HG03196 (cell line): ENCODE measurements around the gene ITPKB.
A peak's percentile ranks its signal among the peaks of the same experiment; 100 is the strongest.

Experiments
- ATAC-seq: cut with Tn5 transposase; IDR thresholded peaks from one replicate; pipeline ENCODE4 v1.9.1; 2021; ENCODE audit not compliant: unreplicated experiment

The ITPKB gene

GRCh38 chr1:226706684-226707083 is 32.4 kb downstream of the ITPKB start:
- ATAC-seq: no peak

- ATAC-seq: no peak
These were observed 34.7 kb downstream of the ITPKB start for GRCh38 chr1:226704169-226704937.

DNA sequence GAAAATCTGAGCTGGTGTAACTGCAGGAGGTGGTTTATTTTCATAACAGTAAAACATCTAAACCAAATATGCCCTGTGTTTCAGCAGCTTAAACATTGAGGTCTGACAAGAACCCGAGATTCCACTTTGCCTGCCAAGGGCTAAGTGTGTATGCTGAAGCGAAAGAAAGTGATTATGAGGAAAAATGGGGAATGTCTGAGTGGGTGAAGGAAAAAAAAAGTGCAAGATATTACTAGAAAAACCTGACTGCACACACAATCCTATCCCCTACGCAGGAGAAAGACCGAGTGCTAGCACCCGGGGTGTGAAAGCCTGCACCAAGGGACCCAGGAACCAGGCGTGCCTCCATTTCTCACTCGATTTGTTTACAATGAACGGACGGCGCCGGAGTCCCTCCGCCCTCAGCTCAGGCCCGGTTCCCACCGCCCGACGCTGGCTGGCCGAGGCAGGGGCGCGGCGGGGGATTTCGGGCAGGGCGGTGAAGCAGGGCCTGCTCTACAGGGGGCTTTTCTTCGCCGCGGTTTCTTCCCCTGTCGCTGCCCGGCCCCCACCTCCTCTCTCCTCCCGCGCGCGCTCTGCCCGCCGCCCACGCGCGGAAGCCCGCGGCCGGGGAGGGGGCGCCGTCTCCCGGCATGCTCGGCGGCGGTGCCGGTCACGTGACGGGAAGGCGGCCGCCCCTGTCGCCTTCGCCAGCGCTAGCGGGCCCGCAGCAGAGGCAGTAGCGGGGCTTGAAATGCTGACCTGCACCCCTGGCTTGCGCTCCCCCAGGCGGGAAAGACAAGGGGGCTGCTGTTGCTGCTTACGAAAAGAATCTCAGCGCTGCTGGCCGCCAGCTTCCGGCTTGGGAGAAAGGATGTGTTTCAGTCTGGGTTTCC is 35.9 kb downstream of the ITPKB start:
- ATAC-seq: peak; percentile 68

DNA sequence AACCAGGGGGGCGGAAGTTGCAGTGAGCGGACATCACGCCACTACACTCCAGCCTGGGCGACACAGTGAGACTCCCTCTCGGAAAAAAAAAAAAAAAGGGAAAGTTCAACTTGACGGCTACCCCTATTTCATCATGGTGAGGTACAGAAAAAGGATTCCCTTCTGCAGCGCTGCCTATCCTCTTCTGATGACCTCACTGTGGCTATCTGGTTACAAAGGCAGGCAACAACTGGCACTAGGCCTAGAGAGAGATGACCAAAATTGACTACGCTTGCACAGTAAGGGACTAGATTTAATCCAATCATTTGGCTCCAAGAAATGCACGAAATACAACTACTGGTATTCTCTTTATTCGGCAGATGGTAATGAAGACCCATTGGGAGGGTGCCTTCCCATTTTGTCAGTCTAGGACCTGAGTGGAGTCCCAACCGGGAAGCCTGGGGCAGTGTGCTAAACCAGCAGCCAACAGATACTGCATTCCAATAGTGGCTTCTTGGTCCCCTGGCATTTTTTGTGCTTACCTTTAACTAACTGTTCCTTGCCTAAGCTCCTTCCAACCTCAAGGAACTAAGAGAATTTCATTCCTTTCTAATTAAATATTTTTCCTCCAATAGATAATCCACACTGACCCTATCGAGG is 36.6 kb downstream of the ITPKB start:
- ATAC-seq: no peak

DNA sequence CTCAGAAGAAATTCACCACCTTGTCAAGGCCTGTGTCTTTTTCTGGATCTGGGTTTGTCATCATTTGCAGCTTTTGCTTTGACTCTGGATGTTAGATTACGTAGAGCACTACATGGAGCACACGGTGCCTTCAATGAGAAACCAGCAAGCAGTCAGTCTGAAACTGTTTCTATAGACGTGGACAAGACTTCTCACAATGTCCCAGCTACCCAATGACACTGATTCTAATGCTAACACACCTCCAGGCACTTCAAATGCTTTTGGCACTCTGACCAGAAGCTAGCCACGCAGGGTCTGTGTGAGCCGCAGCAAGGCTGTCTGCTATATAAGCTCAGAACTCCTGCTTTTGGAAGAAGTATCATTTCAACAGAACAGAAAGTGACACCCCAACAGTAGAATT is 38.2 kb downstream of the ITPKB start:
- no peak for ATAC-seq

DNA sequence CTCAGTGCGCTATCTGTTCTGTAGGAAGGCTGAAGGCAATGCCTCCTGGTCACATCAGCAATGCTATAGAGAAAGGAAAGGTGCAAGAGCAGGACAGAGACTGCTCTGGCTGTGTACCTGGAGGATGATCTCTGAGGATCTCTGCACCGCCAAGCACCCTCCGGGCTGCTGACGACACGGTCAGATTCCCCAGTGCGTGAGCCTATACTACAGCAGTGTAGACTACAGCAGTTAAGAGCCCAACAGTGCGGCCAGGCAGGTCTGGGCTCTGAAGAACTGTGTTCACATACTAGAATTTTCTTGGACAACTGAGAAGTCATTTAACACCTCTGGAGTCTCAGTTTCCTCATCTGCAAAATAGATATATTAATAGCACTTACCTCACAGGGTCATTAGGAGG is 39.9 kb downstream of the ITPKB start:
- no peak for ATAC-seq

GRCh38 chr1:226698659-226699058 is 40.4 kb downstream of the ITPKB start:
- ATAC-seq: no peak

GRCh38 chr1:226697929-226698544 is 41.0 kb downstream of the ITPKB start:
- ATAC-seq: peak; percentile 29

DNA sequence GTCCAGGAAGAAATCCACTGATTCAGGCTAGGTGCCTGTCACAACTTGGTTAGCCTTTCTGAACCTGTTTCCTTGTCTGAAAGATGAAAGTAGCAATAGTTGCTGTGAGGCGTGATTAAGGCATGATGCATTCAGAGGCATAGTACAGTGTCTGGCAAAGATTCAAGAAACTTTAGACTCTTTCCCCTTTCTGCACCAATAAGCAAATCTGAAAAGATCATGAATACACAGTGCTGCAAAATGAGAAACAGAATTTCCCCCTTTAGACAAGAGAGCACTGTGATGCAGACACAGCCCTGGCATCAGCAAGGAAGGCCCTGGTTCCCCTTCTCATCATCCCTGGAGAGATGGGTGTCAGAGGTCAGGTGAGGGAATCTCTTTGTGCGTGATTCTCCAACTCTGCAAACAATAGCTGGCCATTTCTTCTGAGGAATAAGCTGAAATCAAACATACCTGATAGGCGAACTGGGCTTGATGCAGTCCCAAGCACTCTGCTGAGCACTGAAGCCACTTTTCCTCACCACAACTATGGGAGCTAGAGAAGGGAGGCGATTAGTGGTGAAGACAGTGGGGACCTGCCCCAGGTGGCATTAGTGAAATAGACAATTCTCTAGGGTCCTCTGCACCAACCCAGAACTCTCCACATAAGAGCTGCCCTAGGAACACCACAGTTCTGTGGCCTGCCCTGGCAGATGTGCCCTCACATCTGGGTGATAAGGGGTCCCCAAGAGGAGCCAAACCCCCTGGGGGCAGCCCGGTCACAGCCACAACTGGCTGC is 41.7 kb downstream of the ITPKB start:
- peak; percentile 49 for ATAC-seq

DNA sequence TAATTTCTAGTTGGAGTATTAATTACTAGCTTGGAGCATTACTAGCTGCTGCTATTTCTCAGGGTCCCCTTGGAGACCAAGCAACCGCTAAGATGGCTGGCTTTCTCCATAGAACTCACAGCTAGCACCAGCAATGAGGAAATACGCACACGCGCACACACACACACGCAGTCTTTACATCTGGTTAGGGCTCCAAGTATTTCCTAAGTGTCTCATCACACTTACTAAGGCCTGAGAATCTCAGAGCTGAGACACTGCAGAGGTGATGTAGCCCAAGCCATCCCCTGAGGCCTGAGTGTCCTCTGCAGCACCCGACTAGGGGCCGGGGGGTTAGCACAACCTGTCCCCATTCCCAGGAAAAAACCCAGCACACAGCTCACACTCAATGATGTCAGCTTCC is 42.5 kb downstream of the ITPKB start:
- no peak for ATAC-seq

DNA sequence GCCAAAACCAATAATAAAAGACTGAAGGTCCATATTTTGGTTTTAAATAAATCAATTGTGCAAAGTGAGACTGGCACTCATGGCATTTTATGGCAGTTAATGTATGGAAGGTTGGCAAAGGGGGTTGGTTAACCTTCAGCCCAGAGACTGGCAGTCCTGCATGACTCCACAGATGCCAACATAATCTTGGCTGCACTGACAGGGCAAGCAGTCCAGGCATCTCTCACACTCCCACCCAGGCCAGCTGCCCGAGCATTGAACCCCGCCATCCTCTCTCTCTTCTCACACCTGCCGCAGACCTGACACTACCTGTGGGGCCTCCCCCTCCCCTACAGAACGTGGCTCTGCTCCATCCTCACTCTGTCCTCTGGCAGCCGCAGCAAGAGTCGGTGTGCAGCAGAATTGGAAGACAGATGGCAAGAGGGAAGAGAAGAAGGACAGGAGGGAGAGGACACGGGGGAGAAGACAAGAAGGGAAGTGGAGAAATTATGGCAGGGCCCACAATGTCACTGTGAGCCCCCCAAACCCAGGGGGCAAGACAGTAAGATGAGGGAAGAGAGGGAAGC is 43.7 kb downstream of the ITPKB start:
- ATAC-seq: no peak

GRCh38 chr1:226692823-226693222 is 46.3 kb downstream of the ITPKB start:
- ATAC-seq: no peak

DNA sequence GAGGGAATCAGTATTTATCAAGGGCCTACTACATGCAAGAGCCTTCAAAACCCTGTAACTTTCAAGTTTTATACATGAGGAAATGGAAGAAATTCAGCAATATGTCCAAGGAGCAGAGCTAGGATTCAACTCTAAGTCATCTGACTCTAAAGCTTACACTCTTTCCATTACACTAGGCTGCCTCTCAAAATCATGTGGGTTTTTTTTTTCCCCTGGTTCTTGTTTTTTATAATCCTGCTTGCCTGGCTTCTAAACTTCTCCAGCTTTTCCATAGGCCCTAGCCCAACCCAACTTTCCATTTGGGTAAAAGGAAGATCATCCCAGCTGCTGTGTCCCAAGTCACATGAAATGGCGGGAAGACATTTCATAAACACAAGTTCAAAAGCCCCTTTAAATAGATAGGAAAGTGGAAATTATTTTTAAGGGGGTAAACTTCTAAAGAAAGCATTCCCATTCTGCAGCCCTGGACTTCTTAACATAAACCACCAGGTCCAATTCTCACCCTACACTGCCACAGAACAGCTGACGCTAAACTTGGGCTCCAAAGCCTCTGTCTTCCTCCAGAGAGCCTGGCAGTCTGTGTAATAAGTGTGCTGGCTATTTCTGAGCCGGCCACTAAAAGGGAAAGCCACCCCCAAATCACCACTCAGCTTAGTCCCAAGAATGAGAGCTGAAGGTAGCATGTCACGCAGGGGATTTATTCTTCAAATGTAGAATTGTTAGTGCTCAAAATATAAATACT is 46.9 kb downstream of the ITPKB start:
- no peak for ATAC-seq

- ATAC-seq: no peak
These were observed 47.8 kb downstream of the ITPKB start for GRCh38 chr1:226691247-226691646.

- ATAC-seq: no peak
These were observed 48.6 kb downstream of the ITPKB start for GRCh38 chr1:226690460-226690982.

DNA sequence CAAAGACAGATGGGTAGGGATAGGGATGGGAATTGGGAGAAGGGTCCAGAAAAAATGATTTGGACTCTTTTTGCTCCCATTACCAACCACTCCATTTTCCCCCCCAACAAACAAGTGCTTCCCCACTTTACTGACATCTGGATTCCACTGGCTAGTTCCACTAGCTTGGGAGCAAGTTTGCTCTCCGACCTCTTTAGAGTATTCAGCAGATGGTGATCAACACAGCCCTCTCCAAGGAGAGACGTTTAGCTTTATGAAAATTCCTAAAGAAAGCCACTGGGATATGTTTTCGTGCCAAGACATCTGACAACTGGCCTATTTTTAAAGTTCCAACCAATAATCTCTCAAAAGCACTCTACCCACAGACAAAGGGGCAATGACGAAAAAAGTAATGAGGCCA is 50.3 kb downstream of the ITPKB start:
- ATAC-seq: no peak

- ATAC-seq: no peak
These were observed 50.9 kb downstream of the ITPKB start for GRCh38 chr1:226688056-226688748.

DNA sequence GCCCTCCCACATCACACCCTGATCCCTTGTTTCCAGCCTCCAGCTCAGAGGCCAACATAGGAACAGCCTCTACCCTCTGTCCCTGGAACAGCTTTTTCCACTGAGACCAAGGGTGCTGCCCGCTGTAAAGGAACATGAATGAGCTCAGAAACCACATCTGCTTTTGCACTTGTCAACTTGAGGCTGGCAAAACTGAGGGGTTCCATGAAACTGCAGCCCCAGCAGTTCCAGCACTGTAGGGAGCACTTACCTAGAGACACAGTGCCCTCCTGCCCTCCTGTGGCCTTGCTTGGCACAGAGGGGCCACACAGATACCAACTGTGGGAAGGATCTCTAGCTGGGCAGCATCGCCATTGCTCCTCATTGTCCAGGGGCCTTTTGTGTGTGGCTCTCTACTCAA is 51.7 kb downstream of the ITPKB start:
- no peak for ATAC-seq
